HUES64 (cell line): ENCODE data around the gene MAML3.

ENCODE experiments used
- H3K27ac ChIP-seq: 2 replicates; pipeline ENCODE4 v1.7.0; 2013; ENCODE audit warnings: low read depth, low read length, inconsistent platforms
- H3K27me3 ChIP-seq: 2 replicates; pipeline ENCODE4 v1.6.1; 2013; ENCODE audit warnings: mild to moderate bottlenecking, low read length; ENCODE audit not compliant: insufficient read depth
- H3K36me3 ChIP-seq: 2 replicates; pipeline ENCODE4 v1.6.1; 2013; ENCODE audit warnings: mild to moderate bottlenecking, low read length; ENCODE audit not compliant: insufficient read depth
- H3K4me1 ChIP-seq: 2 replicates; pipeline ENCODE4 v1.6.1; 2013; ENCODE audit warnings: mild to moderate bottlenecking, low read length, moderate library complexity; ENCODE audit not compliant: insufficient read depth
- H3K4me3 ChIP-seq: 2 replicates; pipeline ENCODE4 v1.5.1; 2013; ENCODE audit warnings: mild to moderate bottlenecking, low read length, moderate library complexity
- H3K9ac ChIP-seq: 2 replicates; pipeline ENCODE4 v1.6.1; 2013; ENCODE audit warnings: mild to moderate bottlenecking, low read depth, low read length
- H3K9me3 ChIP-seq: 2 replicates; pipeline ENCODE4 v1.6.1; 2013; ENCODE audit warnings: low read depth, low read length; ENCODE audit not compliant: insufficient read depth
- WGBS: fragments of 150-250, 120-280 bp; methylation state at CpG from one replicate; pipeline ENCODE4 v1.1.7; 2013; ENCODE audit warnings: missing lambda C conversion rate; 5-methylcytosine and 5-hydroxymethylcytosine counted together

MAML3 gene

GRCh38 chr4:140018931-140019618 is 134.9 kb downstream of the MAML3 start:
- H3K36me3 ChIP-seq = no peaks in the 10 kb centered on the region

GRCh38 chr4:140014284-140014683 is 139.7 kb downstream of the MAML3 start:
- H3K4me3 ChIP-seq = no peak overlapping the region
- no peak overlapping the region for H3K27ac ChIP-seq
- H3K27me3 ChIP-seq = no peaks in the 10 kb centered on the region
- H3K36me3 ChIP-seq = no peaks in the 10 kb centered on the region
- peaks cover 12% of the 10 kb centered on the region; the same call in 1 of the 2 replicates for H3K9me3 ChIP-seq
- WGBS = 95% methylated on average over 4 of the region's 5 CpGs
- H3K4me1 ChIP-seq = peaks cover 10% of the 10 kb centered on the region; the same call in 1 of the 2 replicates
- H3K9ac ChIP-seq = no peak overlapping the region

More at GRCh38 chr4:140018931-140019618, 134.9 kb downstream of the MAML3 start:
- peaks cover 12% of the 10 kb centered on the region; the same call in 1 of the 2 replicates for H3K9me3 ChIP-seq
- H3K4me1 ChIP-seq = peaks cover 12% of the 10 kb centered on the region
- H3K27ac ChIP-seq = no peak overlapping the region
- H3K9ac ChIP-seq = no peak overlapping the region
- 93% methylated on average over 3 of the region's 3 CpGs for WGBS
- no peak overlapping the region for H3K4me3 ChIP-seq
- H3K27me3 ChIP-seq = no peaks in the 10 kb centered on the region

- no peak overlapping the region for H3K4me3 ChIP-seq
- no peaks in the 10 kb centered on the region for H3K27me3 ChIP-seq
- no peak overlapping the region for H3K27ac ChIP-seq
- H3K36me3 ChIP-seq = no peaks in the 10 kb centered on the region
- peaks cover 10% of the 10 kb centered on the region; the same call in 1 of the 2 replicates for H3K4me1 ChIP-seq
- WGBS = 65% methylated on average over 9 of the region's 11 CpGs
- H3K9me3 ChIP-seq = peaks cover 12% of the 10 kb centered on the region; the same call in 1 of the 2 replicates
- no peak overlapping the region for H3K9ac ChIP-seq
Observed at GRCh38 chr4:140012688-140013486, 141.1 kb downstream of the MAML3 start.

GRCh38 chr4:140005699-140006098 is 148.3 kb downstream of the MAML3 start:
- WGBS = 90% methylated on average over 3 of the region's 4 CpGs
- Histone ChIP-seq H3K9ac (no peak overlapping the region), H3K27ac (no peak overlapping the region), H3K4me3 (no peak overlapping the region), H3K4me1 (peaks cover 25% of the 10 kb centered on the region), H3K36me3 (no peaks in the 10 kb centered on the region), H3K27me3 (peaks cover 17% of the 10 kb centered on the region), H3K9me3 (no peaks in the 10 kb centered on the region)

- WGBS = 29% methylated on average over 1 of the region's 2 CpGs
- Histone ChIP-seq H3K27me3 (peaks cover 17% of the 10 kb centered on the region), H3K4me3 (peak overlapping the region; percentile 35), H3K36me3 (no peaks in the 10 kb centered on the region), H3K27ac (peak overlapping the region; percentile 10; the same call in 1 of the 2 replicates), H3K9ac (peak overlapping the region; percentile 48), H3K9me3 (no peaks in the 10 kb centered on the region), H3K4me1 (peaks cover 25% of the 10 kb centered on the region)
Observed at GRCh38 chr4:140004922-140005627, 148.9 kb downstream of the MAML3 start.

GRCh38 chr4:140004549-140004895 is 149.5 kb downstream of the MAML3 start:
- 5% methylated on average over 14 of the region's 14 CpGs for WGBS
- Histone ChIP-seq H3K9ac (peak overlapping the region; percentile 48), H3K4me1 (peaks cover 25% of the 10 kb centered on the region), H3K9me3 (no peaks in the 10 kb centered on the region), H3K27ac (peak overlapping the region; percentile 10; the same call in 1 of the 2 replicates), H3K4me3 (peak overlapping the region; percentile 35), H3K36me3 (no peaks in the 10 kb centered on the region), H3K27me3 (peaks cover 17% of the 10 kb centered on the region)

GRCh38 chr4:140003876-140004548 is 150.0 kb downstream of the MAML3 start:
- Histone ChIP-seq H3K4me1 (peaks cover 25% of the 10 kb centered on the region), H3K27ac (no peak overlapping the region), H3K9me3 (no peaks in the 10 kb centered on the region), H3K9ac (no peak overlapping the region), H3K27me3 (peaks cover 17% of the 10 kb centered on the region), H3K4me3 (peak overlapping the region; percentile 35), H3K36me3 (no peaks in the 10 kb centered on the region)
- WGBS = 49% methylated on average over 6 of the region's 6 CpGs

GRCh38 chr4:140000232-140000631 is 153.8 kb downstream of the MAML3 start:
- 81% methylated on average over 1 of the region's 1 CpG for WGBS

GRCh38 chr4:139988863-139989765 is 164.9 kb downstream of the MAML3 start:
- Histone ChIP-seq H3K4me1 (peaks cover 13% of the 10 kb centered on the region), H3K4me3 (no peak overlapping the region), H3K27ac (no peak overlapping the region), H3K9me3 (no peaks in the 10 kb centered on the region), H3K9ac (no peak overlapping the region), H3K27me3 (peaks cover 3% of the 10 kb centered on the region; the same call in 1 of the 2 replicates), H3K36me3 (no peaks in the 10 kb centered on the region)
- WGBS = 78% methylated on average over 17 of the region's 17 CpGs

More at GRCh38 chr4:140000232-140000631, 153.8 kb downstream of the MAML3 start:
- H3K9ac ChIP-seq = no peak overlapping the region
- H3K27me3 ChIP-seq = peaks cover 17% of the 10 kb centered on the region
- no peaks in the 10 kb centered on the region for H3K36me3 ChIP-seq
- peaks cover 15% of the 10 kb centered on the region for H3K4me1 ChIP-seq
- no peak overlapping the region for H3K4me3 ChIP-seq
- no peak overlapping the region for H3K27ac ChIP-seq
- H3K9me3 ChIP-seq = no peaks in the 10 kb centered on the region; the same call in 1 of the 2 replicates

- H3K4me3 ChIP-seq = no peak overlapping the region
- H3K27me3 ChIP-seq = peaks cover 5% of the 10 kb centered on the region; the same call in 1 of the 2 replicates
- H3K36me3 ChIP-seq = no peaks in the 10 kb centered on the region
- H3K27ac ChIP-seq = no peak overlapping the region
- WGBS = 80% methylated on average over 7 of the region's 7 CpGs
- H3K4me1 ChIP-seq = peaks cover 13% of the 10 kb centered on the region
- no peaks in the 10 kb centered on the region for H3K9me3 ChIP-seq
- no peak overlapping the region for H3K9ac ChIP-seq
Observed at GRCh38 chr4:139987502-139987850, 166.5 kb downstream of the MAML3 start.
